HG02938 (cell line): ENCODE results near the gene CST2.
"Not testable (repeated sequence)": the region's sequence is repeated elsewhere in the genome, so short reads cannot be mapped to it uniquely, and the experiment has no call there.

Experiments
- ATAC-seq: cut with Tn5 transposase; IDR thresholded peaks from one replicate; pipeline ENCODE4 v1.9.1; 2021; ENCODE audit warnings: mild to moderate bottlenecking, moderate library complexity; ENCODE audit not compliant: unreplicated experiment

CST2 gene

GRCh38 chr20:23826541-23827021, at the start of gene CST2:
Gene CST2 (minus strand): TSS chr20:23826729. CDS start chr20:23826660, 69 bp downstream.
- ATAC-seq = no peak

- no peak for ATAC-seq
Measured at GRCh38 chr20:23875606-23876237, 49.2 kb upstream of the CST2 start.

GRCh38 chr20:23874747-23875146, 48.2 kb upstream of the CST2 start:
- no peak for ATAC-seq

- ATAC-seq = no peak
Measured at GRCh38 chr20:23873370-23874015, 47.0 kb upstream of the CST2 start.

GRCh38 chr20:23872065-23872464, 45.5 kb upstream of the CST2 start:
- no peak for ATAC-seq

GRCh38 chr20:23870461-23870860, 43.9 kb upstream of the CST2 start:
- ATAC-seq = no peak

GRCh38 chr20:23869520-23869919, 43.0 kb upstream of the CST2 start:
- no peak for ATAC-seq

- no peak for ATAC-seq
Measured at GRCh38 chr20:23868321-23868720, 41.8 kb upstream of the CST2 start.

- no peak for ATAC-seq
Measured at GRCh38 chr20:23867152-23867776, 40.7 kb upstream of the CST2 start.

GRCh38 chr20:23860771-23861170, 34.2 kb upstream of the CST2 start:
- not testable (repeated sequence) for ATAC-seq

GRCh38 chr20:23857962-23858595, 31.6 kb upstream of the CST2 start:
- ATAC-seq = no peak

GRCh38 chr20:23856736-23857135, 30.2 kb upstream of the CST2 start:
- no peak for ATAC-seq

GRCh38 chr20:23856226-23856625, 29.7 kb upstream of the CST2 start:
- no peak for ATAC-seq

- no peak for ATAC-seq
Measured at GRCh38 chr20:23841693-23842092, 15.2 kb upstream of the CST2 start.

GRCh38 chr20:23835716-23836115, 9.2 kb upstream of the CST2 start:
- ATAC-seq = no peak

- ATAC-seq = no peak
Measured at GRCh38 chr20:23832775-23833513, 6.4 kb upstream of the CST2 start.

GRCh38 chr20:23831961-23832360, 5.4 kb upstream of the CST2 start:
- ATAC-seq = not testable (repeated sequence)

- ATAC-seq = no peak
Measured at GRCh38 chr20:23823621-23824324, 2.8 kb downstream of the CST2 start.

- no peak for ATAC-seq
Measured at GRCh38 chr20:23823111-23823510, 3.4 kb downstream of the CST2 start.

- no peak for ATAC-seq
Measured at GRCh38 chr20:23820493-23820892, 6.0 kb downstream of the CST2 start.
